Activated T-cell treated with anti-CD3 and anti-CD28 coated beads, Interleukin-2, amount 50 U/mL, for 4 hours (primary cell): ENCODE data around the gene HSF5. TPM values are rescaled to one million over a fixed set of nuclear protein-coding genes. Genes with fewer than 3 reads are reported as not detected.
A peak's percentile ranks its signal among the peaks of the same experiment; 100 is the strongest.
"Not testable (repeated sequence)": the region's sequence is repeated elsewhere in the genome, so short reads cannot be mapped to it uniquely, and the experiment has no call there.

Source experiments
- ATAC-seq, 2 donors: fragments of 200-7000 bp; cut with Tn5 transposase; one replicate each; pipeline ENCODE4 v1.10.0; 2021
- DNase-seq: peaks from one replicate; pipeline ENCODE4 v3.0.0-alpha.2; 2020
- H3K27me3 Mint-ChIP-seq: one replicate; pipeline ENCODE4 v1.8.0; 2021; ENCODE audit warnings: low read depth, mixed read lengths
- H3K36me3 Mint-ChIP-seq: one replicate; pipeline ENCODE4 v1.8.0; 2022; ENCODE audit warnings: mixed read lengths; ENCODE audit not compliant: insufficient read depth
- H3K4me1 Mint-ChIP-seq: one replicate; pipeline ENCODE4 v1.8.0; 2021; ENCODE audit warnings: low read depth, mixed read lengths
- H3K4me3 Mint-ChIP-seq: one replicate; pipeline ENCODE4 v1.8.0; 2021; ENCODE audit warnings: mild to moderate bottlenecking, moderate library complexity, mixed read lengths
- H3K9me3 Mint-ChIP-seq: one replicate; pipeline ENCODE4 v1.8.0; 2021; ENCODE audit warnings: mixed read lengths
- total RNA-seq, 3 donors: library from RNA; stranded (reverse); gene quantifications; one replicate each; pipeline ENCODE4 v1.2.1, GENCODE V29; 2021

Gene HSF5
- total RNA-seq, 3 donors from 2014 or later = 4.4 to 5.1 (median 5.0) TPM

DNA sequence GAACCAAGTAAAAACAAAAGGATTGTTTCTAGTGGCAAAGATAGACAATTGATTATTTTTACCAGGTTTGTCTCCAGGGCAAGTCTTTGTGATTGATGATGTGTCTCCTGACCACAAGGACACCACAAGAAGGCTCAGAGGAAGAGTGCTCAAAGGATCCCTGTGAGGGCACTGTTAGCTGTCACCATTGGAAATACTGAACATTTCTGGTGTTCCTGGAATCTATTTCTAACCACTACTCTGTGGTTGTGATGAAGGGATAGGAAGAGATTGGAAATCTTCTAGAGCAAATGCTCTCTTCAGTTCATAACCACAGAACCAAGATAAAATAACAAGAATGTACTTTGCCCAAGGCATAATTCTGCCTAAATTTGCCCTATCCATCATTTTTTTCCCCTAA is 86.2 kb downstream of the HSF5 start:
- DNase-seq (no peak), ATAC-seq (no peak)
- Mint-ChIP-seq H3K4me3 (no peak overlapping the region), H3K27me3 (no peaks in the 10 kb centered on the region), H3K4me1 (peaks cover 7% of the 10 kb centered on the region), H3K36me3 (peaks cover 3% of the 10 kb centered on the region), H3K9me3 (no peaks in the 10 kb centered on the region)

DNA sequence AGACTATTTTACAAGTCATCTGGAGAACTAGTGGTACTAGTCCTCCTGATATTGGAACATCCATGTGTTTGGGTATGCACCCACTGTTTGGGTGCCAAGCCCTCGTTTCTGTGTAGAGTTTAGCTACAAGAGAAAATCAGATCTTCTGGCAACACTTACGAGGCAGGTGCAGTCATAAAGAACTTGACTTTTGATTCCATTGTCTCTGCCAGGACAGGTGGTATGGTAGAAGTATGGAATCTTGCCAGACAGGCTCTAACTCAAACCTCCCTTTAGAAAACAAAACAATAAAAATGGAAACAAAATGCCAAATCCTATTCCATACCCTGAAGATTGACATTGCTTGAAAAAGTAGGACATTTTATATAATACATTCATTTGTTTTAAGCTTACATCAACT is 86.9 kb downstream of the HSF5 start:
- no peak for DNase-seq
- no peak for ATAC-seq
- peaks cover 7% of the 10 kb centered on the region for H3K4me1 Mint-ChIP-seq
- H3K4me3 Mint-ChIP-seq = no peak overlapping the region
- no peaks in the 10 kb centered on the region for H3K27me3 Mint-ChIP-seq
- H3K9me3 Mint-ChIP-seq = no peaks in the 10 kb centered on the region
- H3K36me3 Mint-ChIP-seq = peaks cover 3% of the 10 kb centered on the region

DNA sequence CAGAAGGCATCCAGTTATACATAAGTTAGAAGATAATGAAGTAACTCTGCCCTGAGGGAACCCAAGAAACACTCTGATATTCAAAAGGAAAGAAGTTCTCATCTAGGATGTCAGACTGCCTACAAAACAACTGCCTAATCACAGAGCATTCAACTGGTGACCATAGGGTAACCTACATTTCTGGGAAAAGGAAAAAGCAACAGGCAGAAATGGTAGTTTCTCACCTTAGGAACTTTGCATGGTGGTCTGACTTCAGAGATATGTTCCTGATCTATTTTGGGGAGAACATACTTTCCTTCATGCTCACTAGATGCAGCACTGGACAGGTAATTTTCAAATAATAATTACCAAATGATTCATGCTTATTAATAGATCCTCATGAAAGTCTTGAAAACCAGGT is 87.4 kb downstream of the HSF5 start:
- Mint-ChIP-seq H3K4me3 (no peak overlapping the region), H3K36me3 (peaks cover 3% of the 10 kb centered on the region), H3K4me1 (peaks cover 7% of the 10 kb centered on the region), H3K9me3 (no peaks in the 10 kb centered on the region), H3K27me3 (no peaks in the 10 kb centered on the region)
- ATAC-seq (no peak), DNase-seq (no peak)

DNA sequence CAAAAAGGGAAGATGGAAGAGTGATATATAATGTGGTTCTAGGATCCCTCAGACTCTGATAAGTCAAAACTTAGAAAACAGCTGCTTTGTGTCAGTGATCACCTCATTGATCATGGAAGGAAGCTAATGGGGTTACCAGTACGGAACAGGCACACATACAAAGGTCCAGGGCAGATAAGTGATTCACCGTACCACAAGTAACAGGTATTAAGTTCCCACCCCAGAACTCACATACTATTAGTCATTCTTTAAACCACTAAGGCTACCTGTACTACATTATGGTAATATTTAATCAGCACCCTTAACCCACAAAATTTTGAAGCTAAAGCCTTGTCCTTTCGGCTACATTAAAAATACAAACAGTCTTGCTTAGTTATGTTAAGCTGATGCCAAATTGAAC is 88.2 kb downstream of the HSF5 start:
- no peaks in the 10 kb centered on the region for H3K9me3 Mint-ChIP-seq
- DNase-seq (no peak), ATAC-seq (no peak)
- H3K27me3 Mint-ChIP-seq = no peaks in the 10 kb centered on the region
- peaks cover 7% of the 10 kb centered on the region for H3K4me1 Mint-ChIP-seq
- no peak overlapping the region for H3K4me3 Mint-ChIP-seq
- peaks cover 3% of the 10 kb centered on the region for H3K36me3 Mint-ChIP-seq

DNA sequence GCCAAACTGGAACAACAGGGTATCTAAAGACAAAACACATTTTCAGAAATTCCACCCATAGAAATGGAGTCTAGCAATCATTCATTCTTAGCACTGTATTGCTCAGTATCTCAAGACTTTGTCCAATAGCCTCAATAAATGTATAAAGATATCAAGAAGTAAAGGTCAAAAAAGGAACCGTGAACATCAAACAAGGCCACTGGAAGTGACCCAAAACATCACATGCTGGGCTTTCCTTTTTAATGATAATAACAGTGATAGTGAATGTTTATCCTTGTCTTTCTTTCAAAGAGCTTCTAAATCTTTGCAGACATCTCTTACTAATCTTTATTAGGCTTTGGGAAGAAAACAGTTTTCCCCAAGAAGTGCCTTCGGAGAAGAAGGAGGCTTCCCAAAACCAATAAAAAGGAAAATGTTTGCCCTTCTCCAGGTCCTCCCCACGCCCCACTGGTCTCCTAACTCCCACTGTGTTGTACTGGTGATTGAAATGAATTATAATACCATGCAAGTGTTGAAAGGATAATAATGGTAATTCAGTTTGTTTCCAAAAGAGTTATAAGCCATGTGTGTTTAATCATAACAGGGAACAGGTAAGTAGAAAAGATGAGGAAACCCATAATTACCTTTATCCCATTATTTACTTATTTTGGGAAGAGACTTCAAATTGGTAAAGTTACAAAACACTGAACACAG is 89.5 kb downstream of the HSF5 start:
- Mint-ChIP-seq H3K4me1 (peaks cover 7% of the 10 kb centered on the region), H3K36me3 (peaks cover 2% of the 10 kb centered on the region), H3K9me3 (no peaks in the 10 kb centered on the region), H3K4me3 (no peak overlapping the region), H3K27me3 (no peaks in the 10 kb centered on the region)
- ATAC-seq (no peak), DNase-seq (no peak)

DNA sequence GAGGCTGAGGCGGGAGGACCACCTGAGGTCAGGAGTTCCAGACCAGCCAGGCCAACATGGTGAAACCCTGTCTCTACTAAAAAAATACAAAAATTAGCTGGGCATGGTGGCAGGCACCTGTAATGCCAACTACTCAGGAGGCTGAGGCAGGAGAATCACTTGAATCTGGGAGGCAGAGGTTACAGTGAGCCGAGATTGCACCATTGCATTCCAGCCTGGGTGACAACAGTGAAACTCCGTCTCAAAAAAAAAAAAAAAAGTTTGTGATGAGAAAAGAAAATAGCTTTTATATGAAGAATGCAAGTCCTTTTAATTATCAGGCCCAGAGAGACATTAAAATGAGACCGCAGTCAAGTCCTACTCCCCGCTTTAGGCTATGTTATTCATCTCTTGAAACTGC is 90.8 kb downstream of the HSF5 start:
- ATAC-seq, DNase-seq, H3K27me3 Mint-ChIP-seq, H3K4me1 Mint-ChIP-seq, H3K9me3 Mint-ChIP-seq, H3K36me3 Mint-ChIP-seq, H3K4me3 Mint-ChIP-seq: not testable (repeated sequence)

DNA sequence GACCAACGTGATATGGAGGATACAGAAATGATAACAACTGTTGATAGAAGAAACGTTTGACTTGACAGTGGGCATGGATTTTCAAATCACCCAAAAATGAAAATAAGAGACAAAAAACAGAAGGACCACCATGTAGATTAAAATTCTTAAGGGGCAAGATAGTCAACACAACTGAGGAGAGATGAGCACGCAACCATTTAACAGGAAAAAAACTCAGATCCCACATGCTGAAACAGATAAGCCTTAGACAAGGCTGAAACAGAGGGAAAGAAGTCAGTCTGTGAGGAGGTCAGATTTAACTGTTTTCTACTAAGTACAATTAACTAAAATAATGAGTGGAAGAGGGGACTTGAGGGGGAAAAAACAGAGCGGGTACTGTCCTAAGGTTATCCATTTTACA is 92.0 kb downstream of the HSF5 start:
- H3K4me1 Mint-ChIP-seq = no peaks in the 10 kb centered on the region
- H3K36me3 Mint-ChIP-seq = no peaks in the 10 kb centered on the region
- DNase-seq (no peak), ATAC-seq (no peak)
- no peaks in the 10 kb centered on the region for H3K27me3 Mint-ChIP-seq
- H3K4me3 Mint-ChIP-seq = no peak overlapping the region
- H3K9me3 Mint-ChIP-seq = no peaks in the 10 kb centered on the region

DNA sequence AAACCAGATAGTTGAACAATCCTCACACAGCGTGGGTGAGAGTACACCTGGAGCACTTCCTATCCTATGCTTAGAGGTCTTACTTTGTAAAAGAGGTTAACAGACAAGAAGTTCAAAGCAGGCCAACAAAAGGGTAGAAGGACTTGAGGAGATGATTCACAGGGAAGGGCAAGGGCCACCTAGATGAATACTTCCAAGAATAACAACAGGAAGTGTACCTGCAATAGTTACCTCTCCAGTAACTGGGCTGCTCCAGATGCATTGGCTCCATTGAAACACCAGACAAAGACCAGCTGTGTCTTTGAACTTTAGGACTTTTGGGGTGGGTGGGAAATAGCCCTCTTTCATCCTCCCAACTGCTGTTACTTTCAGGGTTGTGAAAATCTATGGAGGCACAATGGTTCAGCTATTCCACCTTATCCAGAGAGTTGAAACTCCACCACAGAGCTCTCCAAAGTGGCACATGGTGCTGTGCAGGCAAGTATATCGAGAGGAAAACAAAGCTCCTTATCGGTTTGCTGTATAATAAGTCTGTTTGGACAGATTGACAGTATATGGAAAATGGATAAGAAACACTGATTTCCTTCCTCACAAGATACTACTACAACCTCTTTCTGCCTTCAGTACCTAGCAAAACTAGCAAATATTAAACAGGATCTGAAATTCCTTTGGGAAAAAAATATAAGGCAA is 93.5 kb downstream of the HSF5 start:
- Mint-ChIP-seq H3K4me1 (no peaks in the 10 kb centered on the region), H3K27me3 (no peaks in the 10 kb centered on the region), H3K4me3 (no peak overlapping the region), H3K9me3 (no peaks in the 10 kb centered on the region), H3K36me3 (no peaks in the 10 kb centered on the region)
- ATAC-seq (no peak), DNase-seq (no peak)

DNA sequence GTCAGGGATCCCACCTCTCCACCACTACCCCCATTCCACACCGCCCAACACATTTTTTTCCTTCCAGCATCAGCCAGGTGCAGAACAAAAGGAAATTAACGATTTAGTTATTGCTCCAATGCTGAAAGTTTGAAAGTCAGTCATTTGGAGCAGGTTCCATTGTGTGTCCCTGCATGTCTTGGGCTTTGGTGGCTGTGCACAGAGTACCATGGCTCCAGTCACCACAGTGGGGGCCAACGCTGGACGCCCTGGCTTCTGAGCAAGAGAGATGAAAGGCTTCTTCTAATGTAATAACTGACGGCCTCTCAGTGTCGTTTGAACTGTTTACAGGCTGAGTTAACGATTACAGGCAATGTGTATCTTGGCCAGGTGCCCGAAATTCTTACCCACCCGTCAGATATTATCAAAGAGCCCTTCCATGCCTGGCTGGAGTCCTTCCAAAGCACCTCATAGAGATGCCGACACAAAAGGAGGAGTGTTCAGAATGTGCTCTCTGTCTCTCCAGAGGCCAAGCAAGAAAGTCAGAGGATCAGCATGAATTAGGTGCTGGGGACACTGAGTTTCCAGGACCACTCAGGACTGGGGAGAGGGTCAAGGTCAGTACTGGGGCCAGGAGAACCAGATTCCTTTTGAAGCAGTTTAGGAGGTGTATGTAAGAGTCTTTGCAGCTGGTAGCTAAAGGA is 96.8 kb downstream of the HSF5 start:
- Mint-ChIP-seq H3K36me3 (peaks cover 3% of the 10 kb centered on the region), H3K9me3 (no peaks in the 10 kb centered on the region), H3K27me3 (no peaks in the 10 kb centered on the region), H3K4me1 (peaks cover 5% of the 10 kb centered on the region), H3K4me3 (no peak overlapping the region)
- ATAC-seq (no peak), DNase-seq (no peak)

DNA sequence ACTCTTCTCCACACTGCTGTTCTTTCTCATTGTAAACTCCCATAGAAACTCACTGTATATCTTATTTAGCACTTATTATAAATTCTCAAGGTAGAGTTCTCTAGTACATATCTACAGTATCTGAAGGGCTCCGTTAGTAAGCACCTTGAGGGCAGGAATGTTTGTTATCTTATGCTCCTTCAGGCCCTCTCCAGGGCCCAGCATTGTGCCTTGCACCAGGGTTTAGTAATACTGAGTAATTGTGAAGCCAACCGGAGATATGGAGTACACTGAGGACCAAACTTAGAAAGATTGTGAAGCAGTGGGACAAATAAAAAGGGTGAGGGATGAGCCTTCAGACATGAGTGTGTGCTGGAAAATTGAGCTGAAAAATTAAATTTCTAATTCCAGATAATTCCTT is 97.3 kb downstream of the HSF5 start:
- ATAC-seq = no peak
- Mint-ChIP-seq H3K4me3 (no peak overlapping the region), H3K4me1 (peaks cover 5% of the 10 kb centered on the region), H3K9me3 (no peaks in the 10 kb centered on the region), H3K36me3 (peaks cover 3% of the 10 kb centered on the region), H3K27me3 (no peaks in the 10 kb centered on the region)
- no peak for DNase-seq

DNA sequence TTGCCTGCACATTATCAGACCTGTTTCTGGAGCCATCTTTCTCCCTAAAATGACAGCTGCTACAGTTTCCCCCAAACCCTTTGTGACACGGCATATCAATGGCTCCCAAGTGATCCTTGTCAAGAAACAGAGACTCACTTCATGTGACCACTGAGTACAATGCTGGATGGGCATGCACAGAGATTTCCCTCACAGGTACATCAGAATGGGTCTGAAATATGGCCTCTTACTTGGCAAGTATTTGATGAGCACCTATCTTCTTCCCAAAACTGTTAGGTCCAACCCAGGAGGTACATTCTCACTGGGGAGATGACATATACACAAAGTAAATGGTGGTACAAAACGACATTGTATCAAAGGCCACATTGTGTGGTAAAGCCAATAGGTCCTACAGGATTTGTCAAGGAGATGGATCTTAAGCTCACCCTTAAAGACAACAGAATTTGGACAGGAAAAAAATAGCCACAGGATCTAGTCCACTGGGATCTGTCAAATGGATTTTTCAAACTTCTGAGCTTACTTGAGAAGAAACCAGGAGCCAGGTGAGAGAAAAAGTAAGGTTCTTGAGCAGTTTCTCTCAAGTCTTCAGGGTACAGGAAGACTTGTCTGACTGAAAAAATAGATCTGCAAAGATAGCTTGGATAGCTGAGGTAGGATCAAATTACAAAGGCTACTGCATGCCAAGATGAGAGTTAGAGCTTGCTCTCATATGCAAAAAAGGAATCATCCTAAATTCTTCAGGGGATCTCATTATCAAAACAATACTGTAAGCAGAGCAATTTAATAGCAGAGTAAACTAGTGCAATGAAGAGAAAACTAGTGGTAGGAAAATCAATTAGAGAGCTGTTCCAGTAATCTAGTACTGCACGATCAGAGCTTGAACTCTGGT is 99.7 kb downstream of the HSF5 start:
- no peak for DNase-seq
- Mint-ChIP-seq H3K4me1 (peaks cover 8% of the 10 kb centered on the region), H3K4me3 (no peak overlapping the region), H3K9me3 (no peaks in the 10 kb centered on the region), H3K36me3 (peaks cover 3% of the 10 kb centered on the region), H3K27me3 (no peaks in the 10 kb centered on the region)
- ATAC-seq = peak in 1 of 2 donors; percentile 7

DNA sequence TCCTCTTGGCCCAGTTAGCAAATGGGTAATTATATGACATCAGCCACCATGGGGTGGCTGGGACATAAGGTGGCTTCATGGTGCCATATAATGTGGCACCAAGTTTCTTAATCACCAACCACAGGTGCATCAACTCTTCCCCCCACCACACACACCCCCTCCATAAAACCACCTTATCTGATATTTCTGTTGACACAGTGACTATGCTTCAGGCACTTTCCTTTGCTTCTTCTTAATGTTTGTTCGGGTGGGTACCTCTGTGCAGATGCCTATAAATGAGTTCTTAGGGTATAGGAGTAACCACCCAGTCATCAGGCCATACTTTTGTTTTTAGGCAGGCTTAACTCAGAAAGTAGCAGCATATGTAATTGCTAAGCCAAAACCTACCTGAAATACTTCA is 100.4 kb downstream of the HSF5 start:
- DNase-seq = no peak
- Mint-ChIP-seq H3K9me3 (no peaks in the 10 kb centered on the region), H3K4me3 (no peak overlapping the region), H3K36me3 (peaks cover 3% of the 10 kb centered on the region), H3K27me3 (no peaks in the 10 kb centered on the region), H3K4me1 (peaks cover 12% of the 10 kb centered on the region)
- ATAC-seq = peak; percentile 70 to 77

DNA sequence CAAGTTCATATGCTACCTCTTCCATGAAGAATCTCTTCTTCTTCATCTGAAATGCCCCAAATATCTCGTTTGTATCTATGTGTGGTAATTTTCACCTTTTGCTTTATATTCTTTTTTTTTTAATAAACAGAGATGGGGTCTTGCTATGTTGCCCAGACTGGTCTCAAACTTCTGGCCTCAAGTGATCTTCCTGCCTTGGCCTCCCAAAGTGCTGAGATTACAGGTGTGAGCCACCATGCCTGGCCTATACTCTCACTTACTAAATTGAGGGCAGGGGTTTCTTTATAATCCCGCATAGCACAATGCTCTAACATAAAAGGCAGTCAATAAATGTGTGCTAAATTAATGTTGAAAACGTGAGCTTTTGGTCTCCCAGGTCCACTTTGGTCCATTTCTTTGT is 101.5 kb downstream of the HSF5 start:
- no peak overlapping the region for H3K4me3 Mint-ChIP-seq
- no peaks in the 10 kb centered on the region for H3K27me3 Mint-ChIP-seq
- DNase-seq (no peak), ATAC-seq (no peak)
- peaks cover 3% of the 10 kb centered on the region for H3K36me3 Mint-ChIP-seq
- H3K4me1 Mint-ChIP-seq = peaks cover 23% of the 10 kb centered on the region
- no peaks in the 10 kb centered on the region for H3K9me3 Mint-ChIP-seq

DNA sequence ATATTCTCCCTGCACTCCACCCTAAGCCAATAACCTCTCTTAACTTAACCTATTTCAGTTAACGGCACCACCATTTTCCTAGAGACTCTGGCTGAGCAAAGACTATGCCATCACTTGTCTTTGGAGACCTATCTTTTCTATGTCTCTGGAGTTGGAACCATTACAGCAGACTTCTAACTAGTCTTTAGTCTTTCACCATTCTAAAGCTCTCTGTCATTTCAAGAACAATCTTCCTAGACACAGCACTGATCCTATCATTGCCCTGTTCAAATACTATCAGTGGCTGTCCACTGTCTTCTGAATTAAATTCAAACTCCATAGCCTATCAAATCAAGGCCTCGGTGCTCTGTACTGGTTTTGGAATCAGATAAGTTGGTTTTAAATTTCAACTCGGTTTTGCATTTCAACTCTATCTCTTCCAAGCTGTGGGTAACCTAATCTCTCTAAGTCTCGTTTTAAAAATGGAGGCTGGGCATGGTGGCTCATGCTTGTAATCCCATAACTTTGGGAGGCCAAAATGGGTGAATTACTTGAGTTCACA is 102.8 kb downstream of the HSF5 start:
- Mint-ChIP-seq H3K9me3 (no peaks in the 10 kb centered on the region), H3K4me1 (peaks cover 31% of the 10 kb centered on the region), H3K27me3 (no peaks in the 10 kb centered on the region), H3K36me3 (peaks cover 3% of the 10 kb centered on the region), H3K4me3 (no peak overlapping the region)
- no peak for DNase-seq
- ATAC-seq = no peak
